Measurements from ENCODE around the gene TNFSF10.
"Not testable (repeated sequence)": the region's sequence is repeated elsewhere in the genome, so short reads cannot be mapped to it uniquely, and the experiment has no call there.

Gene TNFSF10

DNA sequence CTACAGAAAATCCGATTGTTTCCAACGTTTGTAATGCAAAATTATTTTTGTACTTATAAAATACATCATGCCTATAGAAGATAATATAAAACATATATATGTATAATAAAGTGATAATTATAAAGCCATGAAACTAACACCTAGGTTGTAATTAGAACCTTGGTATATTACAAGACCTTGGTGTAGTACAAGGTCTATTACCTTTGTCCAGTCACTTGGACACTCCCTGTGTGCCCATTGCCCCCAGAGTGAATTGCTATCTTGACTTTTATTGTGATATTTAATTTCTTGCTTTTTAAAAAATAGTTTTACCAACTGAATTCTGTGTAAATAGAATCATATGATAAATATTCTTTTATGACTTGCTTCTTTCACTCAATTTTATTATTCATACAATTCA lies 20.7 kb upstream of the TNFSF10 start:
- DNase-seq (ENCODE audit: low spot score) = no peak

DNA sequence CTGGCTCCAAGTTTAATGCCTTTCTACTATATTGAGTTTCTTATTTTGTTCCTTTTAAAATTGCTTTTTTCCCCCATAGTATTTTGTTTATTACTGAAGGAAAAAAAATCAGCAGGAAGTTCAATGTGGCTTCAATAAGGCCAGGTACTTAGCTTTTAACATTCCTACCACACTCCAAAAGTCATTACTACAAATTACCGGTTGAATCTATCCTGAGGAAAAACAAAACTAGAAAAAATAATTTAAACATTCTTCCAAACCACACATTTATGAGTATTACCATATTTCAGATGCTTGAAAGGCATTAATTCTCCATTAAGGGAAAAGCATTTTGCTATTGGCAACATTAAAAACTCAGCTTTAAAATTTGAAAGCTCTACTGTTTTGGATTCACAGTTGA lies 20.2 kb upstream of the TNFSF10 start:
- no peak for DNase-seq (ENCODE audit: low spot score)

DNA sequence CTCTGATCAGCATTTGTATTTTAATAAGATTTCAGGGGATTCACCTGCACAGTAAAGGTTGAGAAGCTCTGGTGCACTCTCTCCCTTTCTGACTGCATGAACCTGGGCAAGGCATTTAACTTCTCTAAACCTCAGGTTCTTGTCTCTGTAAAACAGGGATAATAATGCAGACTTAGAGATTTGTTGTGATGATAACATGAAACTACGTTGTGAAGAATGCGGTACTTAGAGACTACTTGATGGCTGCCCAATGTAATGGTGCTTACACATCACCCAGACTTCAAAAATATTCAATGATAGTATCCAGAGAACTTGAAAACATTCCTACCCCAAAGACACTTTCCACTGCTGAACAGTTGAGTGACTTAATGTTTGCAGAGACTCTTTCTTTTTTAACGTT lies 19.8 kb upstream of the TNFSF10 start:
- DNase-seq (ENCODE audit: low spot score) = no peak

DNA sequence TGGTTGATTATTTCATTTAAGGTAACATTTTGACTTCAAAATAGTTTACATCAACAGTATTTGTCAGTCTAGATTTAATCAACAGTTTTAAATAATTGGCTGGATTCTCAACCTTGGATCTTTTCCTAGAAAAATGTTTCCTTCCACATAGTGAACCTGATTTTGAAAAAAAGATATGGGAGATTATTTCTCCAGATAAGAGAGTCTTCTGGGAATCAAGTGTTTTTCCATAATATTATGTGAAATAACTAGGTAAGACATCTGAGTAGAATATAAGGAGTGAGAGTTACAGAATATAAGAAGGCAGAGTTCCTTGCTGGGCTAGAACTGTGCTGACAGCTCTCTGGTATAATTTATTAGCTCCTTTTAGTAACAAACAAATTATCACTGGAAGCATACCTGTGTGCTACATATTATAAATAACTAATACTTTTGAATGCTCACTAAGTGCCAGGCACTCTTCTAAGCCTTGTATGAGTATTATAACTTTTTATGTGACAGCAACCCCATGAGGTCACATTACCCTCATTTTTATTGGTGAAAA lies 18.8 kb upstream of the TNFSF10 start:
- DNase-seq (ENCODE audit: low spot score) = no peak

DNA sequence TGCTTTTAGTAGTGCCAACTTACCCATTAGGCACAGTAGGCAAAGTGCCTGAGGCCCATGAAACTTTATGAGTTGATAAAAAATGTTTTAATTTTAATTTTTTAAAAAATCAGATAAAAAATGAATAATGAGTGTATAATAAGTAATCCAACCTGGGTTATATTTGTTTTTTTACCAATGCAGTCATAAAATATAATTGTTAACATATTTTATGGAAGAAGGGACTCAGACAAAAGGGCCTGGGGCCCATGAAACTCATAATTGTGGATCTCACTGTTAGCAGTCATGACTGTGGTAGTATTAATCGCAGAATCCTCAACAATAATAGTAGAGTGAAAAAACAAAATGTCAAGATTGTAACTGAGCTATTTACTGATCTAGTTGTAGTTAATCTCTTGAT lies 16.8 kb upstream of the TNFSF10 start:
- DNase-seq (ENCODE audit: low spot score) = no peak

DNA sequence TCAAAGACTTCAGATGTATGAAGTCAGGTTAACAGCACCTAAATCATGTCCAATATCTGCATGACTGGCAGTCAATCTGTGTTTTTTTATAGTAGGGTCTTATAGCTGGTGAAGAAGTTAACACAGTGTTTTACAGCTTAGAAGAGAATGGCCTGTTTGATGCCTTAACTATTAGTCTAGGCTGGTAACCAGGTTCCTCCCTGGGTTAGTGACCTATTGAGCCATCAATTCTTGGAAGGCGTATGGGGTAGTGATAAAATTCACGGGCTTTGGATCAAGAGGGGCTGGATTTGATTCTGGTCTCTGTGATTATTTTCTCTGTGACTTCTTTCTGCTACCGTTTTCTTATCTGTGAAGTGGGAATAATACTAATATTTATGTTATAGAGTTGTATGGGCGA lies 16.0 kb upstream of the TNFSF10 start:
- no peak for DNase-seq (ENCODE audit: low spot score)

DNA sequence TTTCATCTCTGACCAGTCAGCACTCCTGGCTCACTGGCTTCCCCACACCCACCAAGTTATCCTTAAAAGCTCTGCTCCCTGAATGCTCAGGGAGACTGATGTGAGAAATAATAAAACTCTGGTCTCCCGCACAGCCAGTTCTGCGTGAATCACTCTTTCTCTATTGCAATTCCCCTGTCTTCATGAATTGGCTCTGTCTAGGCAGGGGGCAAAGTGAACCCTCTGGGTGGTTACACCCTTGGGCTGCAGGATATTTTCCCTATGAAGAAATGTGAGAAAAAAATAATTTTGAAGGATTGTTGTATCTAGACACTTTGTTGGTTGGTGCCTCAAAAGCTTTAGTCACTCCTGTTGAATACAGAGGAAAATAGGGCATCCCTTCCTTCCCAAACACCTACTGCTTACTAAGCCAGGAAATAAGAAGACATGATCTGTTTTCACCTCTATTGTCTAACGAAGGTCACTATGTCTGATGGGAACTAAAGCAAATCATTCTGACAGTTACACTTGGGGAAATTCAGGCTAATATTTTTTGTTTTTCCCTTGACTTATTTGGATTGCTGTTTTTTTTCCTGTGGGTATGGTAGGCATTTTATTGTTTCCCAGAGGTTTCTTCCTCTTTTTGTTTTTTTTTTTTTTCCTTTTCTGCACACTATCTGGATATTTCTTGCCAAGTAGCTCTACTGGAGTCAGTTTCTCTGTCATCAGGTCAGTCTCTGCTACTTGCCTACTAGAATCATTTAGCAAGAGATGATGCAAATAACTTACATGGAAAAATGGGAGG lies 15.3 kb upstream of the TNFSF10 start:
- DNase-seq (ENCODE audit: low spot score) = no peak

DNA sequence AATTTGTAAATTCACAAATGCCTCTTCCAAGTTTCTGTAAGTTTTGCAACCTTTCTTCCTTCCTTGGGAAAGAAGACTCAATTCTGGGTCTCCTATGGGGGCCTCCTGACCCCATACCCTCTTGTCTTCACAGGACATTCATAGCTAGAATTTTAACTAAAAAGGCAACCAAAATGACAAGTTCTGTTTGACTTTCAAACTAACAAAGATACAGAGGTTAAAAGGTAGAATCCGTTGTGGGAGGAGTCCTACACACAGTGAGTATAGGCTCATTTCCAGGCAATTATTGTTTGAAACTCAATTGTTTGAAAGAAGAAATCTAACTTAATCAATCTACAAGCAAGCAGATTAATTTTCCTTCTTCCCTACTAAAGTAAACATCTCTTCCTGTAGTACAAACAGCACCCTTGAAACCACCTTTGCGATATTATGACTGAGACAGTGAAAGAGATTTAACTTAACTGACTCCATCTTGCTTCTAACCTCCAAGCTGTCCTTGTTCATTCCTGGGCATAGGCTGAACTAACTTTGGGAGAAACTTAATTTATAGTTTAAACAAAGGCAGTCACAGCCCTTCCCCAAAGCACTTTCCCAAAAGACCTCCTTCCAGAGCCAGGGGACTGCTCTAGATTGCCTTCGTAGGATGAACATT lies 14.4 kb upstream of the TNFSF10 start:
- DNase-seq (ENCODE audit: low spot score) = no peak

DNA sequence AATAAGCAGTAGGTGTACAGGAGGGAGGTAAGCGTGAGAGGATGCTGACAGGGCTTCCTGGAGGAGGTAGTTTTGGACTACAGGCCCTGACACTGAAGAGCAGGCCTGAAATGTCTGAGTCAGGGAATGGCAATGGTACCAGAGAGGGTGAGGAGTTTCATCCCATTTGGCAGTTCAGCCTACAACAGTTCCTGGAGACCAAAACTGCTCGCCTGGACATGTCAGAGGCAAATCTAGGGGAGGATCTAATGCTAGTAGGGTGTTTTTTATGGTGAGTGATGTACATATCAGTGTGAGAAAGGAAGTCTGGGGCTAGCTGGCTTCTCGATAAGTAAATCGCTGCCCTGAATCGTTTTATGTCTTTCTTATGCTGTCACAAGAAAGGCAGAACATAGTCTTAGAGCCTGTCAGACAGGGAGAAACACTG lies 13.8 kb upstream of the TNFSF10 start:
- DNase-seq (ENCODE audit: low spot score) = no peak

DNA sequence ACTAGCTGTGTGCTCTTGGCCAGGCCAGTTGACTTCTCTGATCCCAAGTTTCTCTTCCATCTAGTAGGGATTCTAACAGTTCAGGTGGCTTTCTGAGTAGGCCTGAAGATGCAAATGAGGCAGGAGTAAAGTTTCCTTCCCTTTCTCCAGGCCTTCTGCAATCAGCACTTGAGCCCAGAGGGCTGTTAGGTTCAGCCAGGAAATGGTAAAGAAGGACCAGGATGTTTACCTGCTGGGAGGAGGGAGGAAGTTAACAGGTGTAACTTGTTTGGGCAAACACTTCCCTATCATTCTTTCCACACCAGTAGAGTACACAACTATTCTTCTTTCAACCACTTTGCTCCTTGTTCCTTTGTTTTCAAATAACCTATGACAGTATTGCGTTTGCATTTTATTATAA lies 13.3 kb upstream of the TNFSF10 start:
- DNase-seq (ENCODE audit: low spot score) = no peak

DNA sequence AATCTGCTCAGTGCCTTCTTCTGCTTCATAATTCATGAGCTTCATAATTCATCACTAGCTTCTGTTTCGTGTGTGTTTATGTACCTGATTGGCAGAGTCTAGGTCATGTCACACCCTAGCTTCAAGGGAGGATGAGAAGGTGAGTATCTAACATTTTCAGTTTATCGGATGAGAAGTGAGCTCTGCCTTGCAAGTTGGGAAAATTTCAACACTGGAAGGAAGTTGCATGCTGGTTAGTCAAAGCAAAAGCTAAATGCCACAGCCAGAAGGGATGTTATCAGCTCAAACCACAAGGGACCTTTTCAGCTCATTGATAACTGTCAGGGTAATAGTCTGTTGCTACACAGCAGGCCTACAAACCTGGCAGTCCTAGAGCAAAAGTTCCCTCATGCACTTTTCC lies 7.3 kb upstream of the TNFSF10 start:
- DNase-seq (ENCODE audit: low spot score) = no peak

DNA sequence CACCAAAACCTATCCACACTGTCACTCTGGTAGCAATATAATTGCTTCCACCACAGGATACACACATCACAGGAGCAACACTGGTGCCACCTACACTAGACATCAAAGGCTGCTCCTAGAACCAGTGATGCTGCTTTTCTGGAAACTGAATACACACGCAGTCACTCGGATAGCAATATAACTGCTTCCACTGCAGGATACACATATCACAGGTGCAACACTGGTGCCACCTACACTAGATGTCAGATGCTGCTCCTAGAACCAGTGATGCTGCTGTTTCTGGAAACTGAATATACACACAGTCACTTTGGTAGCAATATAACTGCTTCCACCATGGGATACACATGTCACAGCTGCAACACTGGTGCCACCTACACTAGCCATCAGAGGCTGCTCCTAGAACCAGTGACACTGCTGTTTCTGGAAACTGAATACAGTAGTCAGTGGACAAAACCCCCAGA lies 6.9 kb upstream of the TNFSF10 start:
- no peak for DNase-seq (ENCODE audit: low spot score)

DNA sequence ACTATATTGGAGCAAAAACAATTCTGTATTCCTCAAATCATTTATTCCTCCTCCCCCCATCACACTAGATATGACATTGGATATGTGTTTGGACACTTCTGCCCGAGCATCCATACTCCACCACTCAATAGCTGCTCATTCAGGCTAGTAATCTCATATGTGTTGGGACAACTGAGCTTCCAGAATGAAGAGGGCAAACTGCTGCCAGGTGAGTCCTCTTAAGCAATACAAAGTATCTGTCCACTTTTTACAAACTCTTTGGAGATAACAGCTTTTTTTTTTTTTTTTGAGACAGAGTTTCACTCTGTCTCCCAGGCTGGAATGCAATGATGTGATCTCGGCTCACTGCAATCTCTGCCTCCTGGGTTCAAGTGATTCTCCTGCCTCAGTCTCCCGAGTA lies 5.4 kb upstream of the TNFSF10 start:
- DNase-seq (ENCODE audit: low spot score) = no peak

DNA sequence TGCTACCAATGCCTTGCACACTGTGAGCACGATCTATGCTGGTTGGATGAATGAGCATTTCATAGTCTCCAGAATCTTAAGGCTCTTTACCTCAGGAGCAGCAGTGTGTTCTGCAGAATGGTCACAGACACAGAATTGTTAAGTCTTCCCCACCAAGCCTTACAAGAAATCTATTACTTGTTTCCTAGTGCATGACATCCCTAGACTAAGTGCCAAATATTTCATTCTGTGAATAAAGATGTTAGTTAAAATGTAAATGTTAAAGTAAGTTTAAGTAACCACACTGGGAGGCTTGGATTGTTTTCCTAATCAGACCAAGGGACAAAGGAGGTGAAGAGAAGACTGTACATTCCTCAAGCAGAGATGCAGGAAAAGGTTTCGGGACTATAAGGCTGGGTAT lies 4.1 kb upstream of the TNFSF10 start:
- no peak for DNase-seq (ENCODE audit: low spot score)

DNA sequence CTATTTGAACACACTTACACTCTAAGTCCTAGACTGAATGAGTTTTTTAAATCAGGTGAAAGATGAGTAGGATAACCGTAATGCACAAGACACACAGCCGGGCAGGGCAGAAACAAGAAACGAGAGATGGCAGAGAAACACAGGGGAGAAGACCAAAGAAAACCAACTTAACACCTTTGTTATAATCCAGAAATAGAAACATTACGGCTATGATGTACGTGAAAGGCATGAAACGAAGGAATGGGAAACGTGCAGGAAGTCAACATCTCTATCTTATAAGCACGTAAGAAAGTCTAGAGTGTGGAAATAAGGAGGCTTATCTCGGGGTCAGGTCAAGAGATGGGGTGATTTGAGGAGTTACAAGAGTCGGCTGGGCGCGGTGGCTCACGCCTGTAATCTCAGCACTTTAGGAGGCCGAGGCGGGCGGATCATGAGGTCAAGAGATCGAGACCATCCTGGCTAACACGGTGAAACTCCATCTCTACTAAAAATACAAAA lies 1.9 kb upstream of the TNFSF10 start:
- DNase-seq (ENCODE audit: low spot score) = no peak

DNA sequence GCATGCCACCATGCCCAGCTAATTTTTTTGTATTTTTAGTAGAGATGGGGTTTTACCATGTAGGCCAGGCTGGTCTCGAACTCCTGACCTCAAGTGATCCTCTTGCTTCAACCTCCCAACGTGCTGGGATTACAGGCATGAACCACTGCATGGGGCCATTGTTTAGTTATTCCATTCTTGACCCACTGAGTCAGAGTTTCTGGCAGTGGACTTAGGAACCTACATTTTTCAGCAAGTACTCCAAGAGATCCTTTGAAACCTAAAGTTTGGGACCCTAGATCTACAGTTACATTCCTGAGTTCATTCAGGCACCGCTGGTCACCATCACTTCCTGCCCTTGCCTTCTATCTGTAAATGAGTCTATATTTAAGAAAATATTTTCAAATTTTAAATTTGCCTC lies 1.4 kb upstream of the TNFSF10 start:
- no peak for DNase-seq (ENCODE audit: low spot score)

DNA sequence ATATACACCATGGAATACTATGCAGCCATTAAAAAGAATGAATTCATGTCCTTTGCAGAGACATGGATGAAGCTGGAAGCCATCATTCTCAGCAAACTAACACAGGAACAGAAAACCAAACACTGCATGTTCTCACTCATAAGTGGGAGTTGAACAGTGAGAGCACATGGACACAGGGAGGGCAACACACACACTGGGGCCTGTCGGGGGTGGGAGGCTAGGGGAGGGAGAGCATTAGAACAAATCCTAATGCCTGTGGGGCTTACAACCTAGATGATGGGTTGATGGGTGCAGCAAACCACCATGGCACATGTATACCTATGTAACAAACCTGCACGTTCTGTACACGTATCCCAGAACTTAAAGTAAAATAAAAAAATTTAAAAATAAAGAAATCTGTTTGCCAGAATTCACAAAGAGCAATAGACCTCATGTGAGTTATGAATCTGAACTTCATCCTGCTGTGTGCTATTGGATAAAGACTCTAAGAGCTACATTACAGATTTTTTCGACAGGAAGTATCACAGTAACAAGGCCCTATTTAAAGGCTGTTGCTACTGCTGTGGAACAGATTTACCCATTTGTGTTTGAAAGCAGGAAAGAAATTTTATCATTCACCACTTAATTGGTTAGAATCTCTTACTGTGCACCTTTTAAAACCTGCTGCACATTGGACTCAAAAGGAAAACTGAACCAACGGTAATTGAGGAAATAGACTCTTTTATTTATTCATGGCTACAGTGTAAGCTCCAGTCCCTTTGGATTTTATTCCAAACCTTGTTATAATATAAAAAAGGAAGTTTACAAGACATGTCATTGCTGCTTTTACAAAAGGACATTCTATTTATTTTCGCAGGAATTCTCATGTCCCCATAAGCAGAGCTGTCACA lies 1.1 kb downstream of the TNFSF10 start:
- not testable (repeated sequence) for DNase-seq (ENCODE audit: low spot score)

DNA sequence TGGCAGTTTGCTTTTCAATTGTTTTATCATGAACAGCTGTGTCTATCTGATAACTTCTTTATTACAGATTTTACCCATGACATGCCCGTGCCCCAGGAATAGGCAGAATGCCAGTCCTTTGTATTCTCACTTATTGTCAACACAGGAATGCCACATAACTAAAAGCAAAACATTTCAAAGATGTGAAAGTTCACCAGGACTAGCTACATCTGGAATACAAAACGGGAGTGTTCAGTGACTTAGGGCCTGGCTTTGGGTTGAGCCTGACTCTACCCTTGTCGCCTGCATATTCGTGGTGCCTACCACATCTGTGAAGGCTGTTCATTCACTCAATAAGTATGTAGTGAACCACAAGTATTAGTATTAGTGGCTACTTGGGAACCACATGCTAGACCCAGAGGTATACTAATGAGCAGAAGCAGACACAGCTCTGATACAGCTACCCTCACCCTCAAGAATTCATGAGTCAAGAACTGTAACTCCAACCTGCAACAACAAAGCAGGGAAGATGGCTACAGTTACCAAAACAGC lies 2.9 kb downstream of the TNFSF10 start:
- no peak for DNase-seq (ENCODE audit: low spot score)

DNA sequence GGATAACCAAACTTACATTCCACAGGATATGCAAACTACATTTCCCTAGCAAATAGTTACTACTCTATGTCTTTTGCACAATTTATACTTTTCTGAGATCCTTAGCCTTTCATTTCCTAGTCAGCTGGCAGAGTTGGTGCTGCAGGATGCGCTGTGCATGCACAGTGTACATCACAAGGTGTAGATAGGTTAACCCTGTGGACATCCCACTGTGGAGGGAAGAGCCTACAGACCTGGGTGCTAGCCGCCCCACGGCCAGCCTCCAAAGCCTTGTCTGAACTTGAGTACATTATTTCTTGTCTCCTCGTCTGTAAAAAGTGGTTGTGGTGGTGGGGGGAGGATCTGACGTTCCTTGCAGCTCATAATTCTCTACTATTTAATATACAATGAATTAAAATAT lies 3.5 kb downstream of the TNFSF10 start:
- DNase-seq (ENCODE audit: low spot score) = no peak

DNA sequence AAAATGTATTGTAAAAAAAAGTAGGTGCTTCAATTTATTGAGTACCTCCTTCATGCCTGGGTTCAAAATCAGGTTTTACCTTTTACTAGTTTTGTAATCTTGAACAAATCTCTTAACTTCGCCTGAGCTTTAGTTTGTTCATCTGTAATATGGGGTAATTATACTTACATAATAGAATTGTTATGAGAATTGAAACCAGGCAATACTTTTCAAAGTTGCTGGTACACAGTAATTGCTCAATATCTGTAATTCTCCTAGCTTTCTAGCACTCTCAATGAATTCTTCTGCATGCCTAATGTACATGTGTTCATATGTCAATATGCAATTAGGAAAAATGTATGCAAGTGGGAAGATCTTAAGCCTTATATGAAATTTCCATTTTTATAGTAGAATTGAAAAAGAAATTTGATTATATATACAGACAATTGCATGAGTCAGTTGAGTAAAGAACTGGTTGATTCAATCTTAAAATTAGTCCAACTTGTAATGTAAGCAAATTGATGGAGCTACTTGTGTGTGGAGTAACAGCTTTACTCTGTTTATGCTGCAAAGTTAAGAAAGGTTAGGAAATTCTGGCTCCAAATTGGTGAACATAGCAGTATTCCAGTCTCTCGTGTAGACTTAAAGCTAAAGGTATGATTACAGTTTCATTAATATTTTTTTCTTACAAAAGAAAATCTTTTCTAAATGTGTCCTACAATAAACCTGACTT lies 4.1 kb downstream of the TNFSF10 start:
- no peak for DNase-seq (ENCODE audit: low spot score)

DNA sequence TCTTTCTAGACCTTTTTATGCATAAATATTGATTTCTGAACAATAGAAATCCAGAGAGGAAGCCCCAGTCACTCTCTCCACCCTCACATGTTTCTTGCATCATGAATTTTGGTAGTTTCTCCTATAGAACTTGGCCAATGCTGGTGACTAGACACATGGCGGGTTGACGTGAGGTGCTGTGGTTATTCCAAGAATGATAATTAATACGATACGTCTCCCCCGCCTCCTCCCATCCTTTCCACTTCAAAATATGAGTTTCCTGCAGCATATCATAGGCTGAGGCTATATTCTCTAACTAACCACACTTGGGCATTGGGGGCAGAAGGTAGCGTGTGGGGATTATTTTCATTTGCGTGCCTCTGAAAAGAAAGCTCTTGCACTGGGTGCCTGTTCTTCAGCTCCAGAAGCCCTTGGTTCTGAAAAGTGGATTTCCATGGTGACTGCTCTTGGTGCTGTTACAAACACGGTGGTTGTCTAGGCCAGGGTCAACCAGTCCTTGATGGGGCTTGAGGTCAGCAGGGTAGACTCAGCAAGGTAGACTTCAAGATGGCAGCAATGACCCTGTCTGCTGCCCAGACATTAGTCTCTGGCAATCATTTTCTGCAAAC lies 5.3 kb downstream of the TNFSF10 start:
- DNase-seq (ENCODE audit: low spot score) = no peak

Data from left forelimb (tissue), 1 donor.